ENCODE measurements around the gene SELENOP. TPM values are rescaled to one million over a fixed set of nuclear protein-coding genes. Genes with fewer than 3 reads are reported as not detected.

The SELENOP gene
- total and polyA plus RNA-seq, 2 of the 8 experiments (the other 6 are each of a cell fraction or from before 2014, with no cell fraction given): 5.5 to 19.4 TPM

DNA sequence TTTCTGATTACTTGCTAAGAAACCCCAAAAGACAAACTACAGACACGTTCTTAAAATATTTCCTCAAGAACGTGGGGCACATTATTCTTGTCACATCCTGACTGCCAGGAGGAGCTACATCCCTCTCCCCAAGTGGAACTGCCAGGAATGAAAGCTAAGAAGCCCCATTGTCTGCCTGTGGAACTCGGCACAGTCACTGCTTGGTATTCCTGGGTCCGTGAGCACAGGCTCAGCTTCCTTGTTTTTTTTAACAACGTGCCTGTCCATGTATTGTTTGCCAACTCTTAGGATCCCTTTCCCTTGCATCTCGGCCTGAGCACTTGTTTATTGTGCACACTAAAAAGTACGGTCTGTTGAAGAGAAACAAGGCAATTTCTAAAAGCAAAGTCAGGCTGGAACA, 47.0 kb upstream of the SELENOP start:
- 61% methylated on average over 7 of the region's 7 CpGs; no CpG with 5 or more reads in 1 of the 2 experiments for WGBS, 2 experiments (ENCODE audit: extremely low coverage in 1 of 2, insufficient coverage in 1 of 2, insufficient read length in 1 of 2, insufficient replicate concordance in 2 of 2, low coverage in 1 of 2, low lambda C conversion rate in 2 of 2, missing lambda C conversion rate in 1 of 2)
- Histone ChIP-seq H2BK5ac (ENCODE audit: low read depth, low read length) (no peak overlapping the region), H3K56ac (replicated peaks; ENCODE audit: insufficient read length, low read depth, low read length) (no peak overlapping the region), H3K4me1 (replicated peaks in 1 of 4; ENCODE audit: control insufficient read depth in 3 of 4, insufficient read depth in 4 of 4, low read length in 3 of 4) (peaks cover 0 to 3% (median 0%) of the 10 kb centered on the region in 4 experiments; a peak in 1 of 7 replicates), H3K27ac (ENCODE audit: low read depth, low read length) (no peak overlapping the region), H4K91ac (replicated peaks; ENCODE audit: insufficient read length, low read length) (no peak overlapping the region), H3K4ac (replicated peaks; ENCODE audit: insufficient read length, low read depth, low read length) (no peak overlapping the region), H3K9ac (replicated peaks in 1 of 4; ENCODE audit: extremely low read depth in 1 of 4, low read depth in 3 of 4, low read length in 3 of 4) (no peak overlapping the region), H2BK15ac (ENCODE audit: low read length) (no peak overlapping the region), H4K20me1 (replicated peaks in 1 of 2; ENCODE audit: control insufficient read depth in 1 of 2, insufficient read depth in 2 of 2, low read length in 2 of 2) (no peaks in the 10 kb centered on the region), H4K8ac (ENCODE audit: extremely low read depth, insufficient read depth, low read length) (no peak overlapping the region), H2BK12ac (ENCODE audit: low read depth, low read length) (no peak overlapping the region), H2AK5ac (ENCODE audit: low read depth, low read length) (no peak overlapping the region), H3K18ac (ENCODE audit: extremely low read depth, low read length) (no peak overlapping the region), H3K23me2 (ENCODE audit: low read depth, low read length) (no peaks in the 10 kb centered on the region), H3K9me3 (ENCODE audit: insufficient read depth in 2 of 2, low read depth in 1 of 2, low read length in 1 of 2) (peaks cover 3 to 7% of the 10 kb centered on the region in 2 experiments; a peak in 3 of 4 replicates), H4K5ac (ENCODE audit: insufficient read length, low read depth, low read length) (no peak overlapping the region), H2BK120ac (replicated peaks; ENCODE audit: low read depth, low read length) (no peak overlapping the region), H3K79me2 (ENCODE audit: control insufficient read depth in 1 of 2, insufficient read depth in 2 of 2, low read length in 2 of 2) (no peaks in the 10 kb centered on the region), H3K79me1 (ENCODE audit: low read depth, low read length) (no peaks in the 10 kb centered on the region), H3K23ac (ENCODE audit: insufficient read length) (no peak overlapping the region), H3K27me3 (replicated peaks in 1 of 4; ENCODE audit: control insufficient read depth in 3 of 4, extremely low read depth in 1 of 4, insufficient read depth in 3 of 4, low read length in 3 of 4) (peaks cover 0 to 1% (median 0%) of the 10 kb centered on the region in 4 experiments; a peak in 1 of 7 replicates), H3K14ac (ENCODE audit: insufficient read length) (no peak overlapping the region), H2AFZ (ENCODE audit: low read length) (peak overlapping the region; percentile 72), H3K36me3 (ENCODE audit: control insufficient read depth in 2 of 4, insufficient read depth in 4 of 4, low read length in 3 of 4) (peaks cover 0 to 3% (median 0%) of the 10 kb centered on the region in 4 experiments; a peak in 1 of 8 replicates), H3K4me2 (ENCODE audit: insufficient read depth in 1 of 2, low read depth in 2 of 2, low read length in 2 of 2) (0 out of 4 replicates have a peak overlapping the region, but pooled peaks of 1 of the 2 experiments have one; percentile 15), H3K4me3 (ENCODE audit: extremely low read depth in 1 of 4, insufficient read depth in 2 of 4, low read depth in 3 of 4, low read length in 4 of 4) (no peak overlapping the region), H2BK20ac (ENCODE audit: low read length) (no peak overlapping the region)
- CTCF ChIA-PET (ENCODE audit: partially characterized antibody): interaction anchor here (0.6 to 2.5 kb wide), 2 partner anchors 110 to 113 kb away, joined by 3 to 10 read pairs; no protein-coding TSS in a partner anchor
- FAIRE-seq (no peak), DNase-seq (ENCODE audit: low read depth in 1 of 2, low spot score in 2 of 2) (no peak)
- POLR2A ChIA-PET (ENCODE audit: partially characterized antibody): no interaction called here
